Liver (tissue), 3 donors: ENCODE data around the gene DMPK.

Source experiments
- CTCF ChIP-seq: fragments of 150-350 bp; IDR thresholded peaks from 2 replicates; pipeline ENCODE4 v1.5.1; 2017; ENCODE audit warnings: improper control_type of control experiment, low read depth, low read length; ENCODE audit not compliant: missing input control
- GABPA ChIP-seq, 2 donors: IDR thresholded peaks in 1 of 2; conservative IDR thresholded peaks in 1 of 2; 2 replicates each; pipeline ENCODE4 v1.6.1; 2016; ENCODE audit warnings: antibody characterized with exemption in 2 of 2, mild to moderate bottlenecking in 1 of 2, moderate library complexity in 1 of 2
- JUND ChIP-seq, 2 donors: IDR thresholded peaks; 2 replicates each; pipeline ENCODE4 v1.6.1; 2016; ENCODE audit warnings: antibody characterized with exemption in 2 of 2
- SP1 ChIP-seq: IDR thresholded peaks from 2 replicates; pipeline ENCODE4 v1.6.1; 2018; ENCODE audit warnings: antibody characterized with exemption, mild to moderate bottlenecking
- TAF1 ChIP-seq: conservative IDR thresholded peaks from 2 replicates; pipeline ENCODE4 v1.6.1; 2016; ENCODE audit warnings: antibody characterized with exemption, mild to moderate bottlenecking
- YY1 ChIP-seq: IDR thresholded peaks from 2 replicates; pipeline ENCODE4 v1.6.1; 2016; ENCODE audit warnings: antibody characterized with exemption, mild to moderate bottlenecking
- TF ChIP-seq, protein P1 (sequence below): IDR thresholded peaks from 2 replicates; pipeline ENCODE4 v1.6.1; 2016; ENCODE audit warnings: antibody characterized with exemption, mild to moderate bottlenecking
- TF ChIP-seq, protein P2 (sequence below): IDR thresholded peaks from 2 replicates; pipeline ENCODE4 v1.6.1; 2016; ENCODE audit warnings: antibody characterized with exemption
- donor health status: healthy.
- donor health status: healthy.

DNA sequence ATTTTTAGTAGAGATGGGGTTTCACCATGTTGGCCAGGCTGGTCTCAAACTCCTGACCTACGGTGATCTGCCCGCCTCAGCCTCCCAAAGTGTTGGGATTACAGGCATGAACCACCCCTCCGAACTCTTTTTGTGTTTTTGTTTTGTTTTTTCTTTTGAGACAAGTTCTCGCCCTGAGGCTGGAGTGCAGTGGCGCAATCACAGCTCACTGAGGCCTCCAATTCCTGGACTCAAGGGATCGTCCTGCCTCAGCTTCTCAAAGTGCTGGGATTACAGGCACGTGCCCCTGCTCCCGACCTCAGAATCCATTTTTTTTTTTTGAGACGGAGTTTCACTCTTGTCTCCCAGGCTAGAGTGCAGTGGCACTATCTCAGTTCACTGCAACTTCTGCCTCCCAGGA is 24.6 kb downstream of the DMPK start:
- TF ChIP-seq, protein P1, sequence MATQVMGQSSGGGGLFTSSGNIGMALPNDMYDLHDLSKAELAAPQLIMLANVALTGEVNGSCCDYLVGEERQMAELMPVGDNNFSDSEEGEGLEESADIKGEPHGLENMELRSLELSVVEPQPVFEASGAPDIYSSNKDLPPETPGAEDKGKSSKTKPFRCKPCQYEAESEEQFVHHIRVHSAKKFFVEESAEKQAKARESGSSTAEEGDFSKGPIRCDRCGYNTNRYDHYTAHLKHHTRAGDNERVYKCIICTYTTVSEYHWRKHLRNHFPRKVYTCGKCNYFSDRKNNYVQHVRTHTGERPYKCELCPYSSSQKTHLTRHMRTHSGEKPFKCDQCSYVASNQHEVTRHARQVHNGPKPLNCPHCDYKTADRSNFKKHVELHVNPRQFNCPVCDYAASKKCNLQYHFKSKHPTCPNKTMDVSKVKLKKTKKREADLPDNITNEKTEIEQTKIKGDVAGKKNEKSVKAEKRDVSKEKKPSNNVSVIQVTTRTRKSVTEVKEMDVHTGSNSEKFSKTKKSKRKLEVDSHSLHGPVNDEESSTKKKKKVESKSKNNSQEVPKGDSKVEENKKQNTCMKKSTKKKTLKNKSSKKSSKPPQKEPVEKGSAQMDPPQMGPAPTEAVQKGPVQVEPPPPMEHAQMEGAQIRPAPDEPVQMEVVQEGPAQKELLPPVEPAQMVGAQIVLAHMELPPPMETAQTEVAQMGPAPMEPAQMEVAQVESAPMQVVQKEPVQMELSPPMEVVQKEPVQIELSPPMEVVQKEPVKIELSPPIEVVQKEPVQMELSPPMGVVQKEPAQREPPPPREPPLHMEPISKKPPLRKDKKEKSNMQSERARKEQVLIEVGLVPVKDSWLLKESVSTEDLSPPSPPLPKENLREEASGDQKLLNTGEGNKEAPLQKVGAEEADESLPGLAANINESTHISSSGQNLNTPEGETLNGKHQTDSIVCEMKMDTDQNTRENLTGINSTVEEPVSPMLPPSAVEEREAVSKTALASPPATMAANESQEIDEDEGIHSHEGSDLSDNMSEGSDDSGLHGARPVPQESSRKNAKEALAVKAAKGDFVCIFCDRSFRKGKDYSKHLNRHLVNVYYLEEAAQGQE, result no peak
- TF ChIP-seq CTCF, result no peak
- TF ChIP-seq TAF1, result no peak
- TF ChIP-seq, protein P2, sequence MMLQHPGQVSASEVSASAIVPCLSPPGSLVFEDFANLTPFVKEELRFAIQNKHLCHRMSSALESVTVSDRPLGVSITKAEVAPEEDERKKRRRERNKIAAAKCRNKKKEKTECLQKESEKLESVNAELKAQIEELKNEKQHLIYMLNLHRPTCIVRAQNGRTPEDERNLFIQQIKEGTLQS, result no peak
- no peak for TF ChIP-seq GABPA (IDR thresholded peaks at IDR 0.05 in 1 of 2, conservative IDR thresholded peaks at IDR 0.05 in 1 of 2)
- TF ChIP-seq SP1, result no peak
- no peak for TF ChIP-seq YY1
- no peak for TF ChIP-seq JUND (IDR thresholded peaks at IDR 0.05)
